Measurements from ENCODE around the gene TJP1. TPM values are rescaled to one million over a fixed set of nuclear protein-coding genes. Genes with fewer than 3 reads are reported as not detected.
"Not testable (repeated sequence)": the region's sequence is repeated elsewhere in the genome, so short reads cannot be mapped to it uniquely, and the experiment has no call there.

The TJP1 gene
- total RNA-seq, 4 donors from 2014 or later = 100 to 115 (median 103) TPM

DNA sequence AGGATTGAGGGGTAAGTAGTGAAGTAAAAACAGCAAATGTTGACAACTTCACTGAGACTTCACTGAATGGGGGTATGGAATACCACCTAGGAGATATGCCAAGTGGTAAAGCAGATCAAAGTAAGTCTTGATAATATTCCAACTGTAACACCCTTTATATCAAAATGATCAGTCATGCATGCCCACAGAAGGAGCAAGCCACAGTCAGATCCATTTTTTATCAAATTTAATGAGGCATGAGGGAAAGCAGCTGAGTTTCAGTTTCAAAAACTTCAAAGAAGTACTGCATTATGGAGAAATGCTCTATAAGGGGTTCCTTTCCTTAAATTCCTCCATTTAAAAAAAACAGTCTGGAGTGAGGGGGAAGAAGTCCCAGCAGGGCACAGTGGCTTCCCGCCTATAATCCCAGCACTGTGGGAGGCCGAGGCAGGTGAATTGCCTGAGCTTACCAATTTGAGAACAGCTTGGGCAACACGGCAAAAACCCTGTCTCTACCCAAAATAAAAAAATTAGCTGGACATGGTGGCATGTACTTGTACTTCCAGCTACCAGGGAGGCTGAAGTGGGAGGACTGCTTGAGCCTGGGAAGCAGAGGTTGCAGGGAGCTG is 56.9 kb downstream of the TJP1 start:
- Histone ChIP-seq H3K9me3 (no peaks in the 10 kb centered on the region), H3K4me1 (peaks cover 0 to 14% (median 0%) of the 10 kb centered on the region in 3 donors), H3K36me3 (peaks cover 3 to 74% of the 10 kb centered on the region in 2 donors), H3K27me3 (no peaks in the 10 kb centered on the region), H3K4me3 (no peak overlapping the region), H3K27ac (no peak overlapping the region)
- WGBS, 2 donors (ENCODE audit: low coverage in 1 of 2) = 83% methylated on average over 1 of the region's 3 CpGs; no CpG with 5 or more reads in 1 of the 2 donors
- ATAC-seq = no peak
- TF ChIP-seq POLR2A (IDR thresholded peaks at IDR 0.05) (no peak), POLR2AphosphoS5 (IDR thresholded peaks at IDR 0.05) (no peak), EP300 (IDR thresholded peaks at IDR 0.05) (no peak)
- TF ChIP-seq, protein P1, sequence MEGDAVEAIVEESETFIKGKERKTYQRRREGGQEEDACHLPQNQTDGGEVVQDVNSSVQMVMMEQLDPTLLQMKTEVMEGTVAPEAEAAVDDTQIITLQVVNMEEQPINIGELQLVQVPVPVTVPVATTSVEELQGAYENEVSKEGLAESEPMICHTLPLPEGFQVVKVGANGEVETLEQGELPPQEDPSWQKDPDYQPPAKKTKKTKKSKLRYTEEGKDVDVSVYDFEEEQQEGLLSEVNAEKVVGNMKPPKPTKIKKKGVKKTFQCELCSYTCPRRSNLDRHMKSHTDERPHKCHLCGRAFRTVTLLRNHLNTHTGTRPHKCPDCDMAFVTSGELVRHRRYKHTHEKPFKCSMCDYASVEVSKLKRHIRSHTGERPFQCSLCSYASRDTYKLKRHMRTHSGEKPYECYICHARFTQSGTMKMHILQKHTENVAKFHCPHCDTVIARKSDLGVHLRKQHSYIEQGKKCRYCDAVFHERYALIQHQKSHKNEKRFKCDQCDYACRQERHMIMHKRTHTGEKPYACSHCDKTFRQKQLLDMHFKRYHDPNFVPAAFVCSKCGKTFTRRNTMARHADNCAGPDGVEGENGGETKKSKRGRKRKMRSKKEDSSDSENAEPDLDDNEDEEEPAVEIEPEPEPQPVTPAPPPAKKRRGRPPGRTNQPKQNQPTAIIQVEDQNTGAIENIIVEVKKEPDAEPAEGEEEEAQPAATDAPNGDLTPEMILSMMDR (IDR thresholded peaks at IDR 0.05) = no peak

DNA sequence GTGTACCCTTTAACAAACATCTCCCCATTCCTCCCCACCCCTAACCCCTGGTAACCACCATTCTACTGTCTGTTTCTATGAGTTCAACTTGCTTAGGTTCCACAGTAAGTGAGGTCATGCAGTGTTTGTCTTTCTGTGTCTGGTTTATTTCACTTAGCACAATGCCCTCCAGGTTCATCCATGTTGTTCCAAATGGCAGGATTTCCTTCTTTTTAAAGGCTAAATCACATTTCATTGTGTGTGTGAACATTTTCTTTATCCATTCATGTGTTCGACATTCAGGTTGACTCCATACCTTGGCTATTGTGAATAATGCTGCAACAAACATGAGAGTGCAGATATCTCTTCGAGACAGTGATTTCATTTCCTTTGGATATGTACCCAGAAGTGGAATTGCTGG is 62.7 kb downstream of the TJP1 start:
- Histone ChIP-seq H3K27ac (no peak overlapping the region), H3K4me1 (peaks cover 0 to 42% (median 5%) of the 10 kb centered on the region in 3 donors), H3K4me3 (no peak overlapping the region), H3K9me3 (no peaks in the 10 kb centered on the region), H3K36me3 (peaks cover 3 to 56% of the 10 kb centered on the region in 2 donors), H3K27me3 (no peaks in the 10 kb centered on the region)
- WGBS, 2 donors (ENCODE audit: low coverage in 1 of 2) = 62 to 89% methylated on average over 2 of the region's 2 CpGs
- no peak for ATAC-seq
- TF ChIP-seq EP300 (IDR thresholded peaks at IDR 0.05) = no peak
- no peak for TF ChIP-seq POLR2AphosphoS5 (IDR thresholded peaks at IDR 0.05)
- no peak for TF ChIP-seq POLR2A (IDR thresholded peaks at IDR 0.05)
- TF ChIP-seq, protein P1 (IDR thresholded peaks at IDR 0.05) = no peak

DNA sequence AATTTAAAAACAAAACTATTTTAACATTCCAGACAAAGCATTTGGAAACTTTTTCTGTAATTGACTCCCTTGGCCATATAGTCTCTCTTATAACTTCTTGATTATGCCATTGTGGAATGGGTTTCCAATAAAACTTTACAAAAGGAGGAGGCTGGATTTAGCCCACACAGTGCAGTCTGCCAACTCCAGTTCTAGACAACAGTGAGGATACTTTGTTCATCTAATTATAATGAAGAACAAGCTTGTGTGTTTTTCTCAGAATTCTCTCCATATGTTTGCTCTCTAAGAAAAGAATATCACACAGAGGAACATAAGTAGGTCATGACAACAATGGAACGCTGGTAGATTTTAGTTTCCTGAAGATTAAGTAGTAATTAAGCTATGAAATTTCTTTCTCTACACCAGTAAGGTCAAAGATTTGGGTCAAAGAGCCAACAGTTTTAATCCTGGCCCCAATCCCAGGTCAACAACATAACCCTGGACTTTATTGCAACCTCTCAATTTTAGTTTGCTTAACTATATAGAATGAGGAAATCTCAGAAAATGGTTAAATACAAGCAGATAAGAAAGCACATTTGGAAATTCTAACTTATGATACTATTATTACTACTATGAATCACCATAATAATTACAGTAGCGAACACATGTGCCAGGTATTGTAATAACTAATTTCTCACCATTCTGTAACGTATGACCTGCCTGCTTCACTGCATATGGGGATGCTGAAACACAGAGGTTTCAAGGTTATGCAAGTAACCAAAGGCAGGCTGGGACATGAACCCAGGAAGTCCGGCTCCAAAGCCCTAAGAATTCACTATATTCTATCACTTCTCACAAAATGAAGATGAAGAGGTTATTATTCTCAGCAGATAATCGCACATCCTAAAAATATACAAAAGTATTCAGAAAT is 65.7 kb downstream of the TJP1 start:
- ATAC-seq = peak; percentile 36
- peaks cover 0 to 42% (median 5%) of the 10 kb centered on the region in 3 donors for H3K4me1 ChIP-seq
- no peak overlapping the region for H3K4me3 ChIP-seq
- 30 to 32% methylated on average over 5 of the region's 5 CpGs for WGBS, 2 donors (ENCODE audit: low coverage in 1 of 2)
- H3K27ac ChIP-seq = no peak overlapping the region
- peaks cover 3 to 35% of the 10 kb centered on the region in 2 donors for H3K36me3 ChIP-seq
- no peaks in the 10 kb centered on the region for H3K27me3 ChIP-seq
- TF ChIP-seq POLR2A (IDR thresholded peaks at IDR 0.05) (no peak), EP300 (IDR thresholded peaks at IDR 0.05) (no peak), POLR2AphosphoS5 (IDR thresholded peaks at IDR 0.05) (no peak)
- TF ChIP-seq, protein P1 (IDR thresholded peaks at IDR 0.05) = no peak
- no peaks in the 10 kb centered on the region for H3K9me3 ChIP-seq

DNA sequence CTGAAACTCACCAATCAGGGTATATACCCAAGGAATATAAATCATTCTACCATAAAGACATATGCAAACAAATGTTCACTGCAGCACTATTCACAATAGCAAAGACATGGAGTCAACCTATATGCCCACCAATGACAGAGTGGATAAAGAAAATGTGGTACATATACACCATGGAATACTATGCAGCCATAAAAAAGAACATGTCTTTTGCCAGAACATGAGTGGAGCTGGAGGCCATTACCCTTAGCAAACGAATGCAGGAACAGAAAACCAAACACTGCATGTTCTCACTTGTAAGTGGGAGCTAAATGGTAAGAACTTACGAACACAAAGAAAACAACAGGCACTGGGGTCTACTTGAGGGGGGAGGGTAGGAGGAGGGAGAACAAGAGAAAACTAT is 68.3 kb downstream of the TJP1 start:
- Histone ChIP-seq H3K4me1 (peaks cover 0 to 35% (median 5%) of the 10 kb centered on the region in 3 donors), H3K36me3 (peaks cover 0 to 18% of the 10 kb centered on the region in 2 donors)
- H3K27me3 ChIP-seq, ATAC-seq, H3K9me3 ChIP-seq, H3K27ac ChIP-seq, H3K4me3 ChIP-seq: not testable (repeated sequence)
- WGBS, 2 donors (ENCODE audit: low coverage in 1 of 2) = 87 to 100% methylated on average over 1 to 2 of the region's 2 CpGs

DNA sequence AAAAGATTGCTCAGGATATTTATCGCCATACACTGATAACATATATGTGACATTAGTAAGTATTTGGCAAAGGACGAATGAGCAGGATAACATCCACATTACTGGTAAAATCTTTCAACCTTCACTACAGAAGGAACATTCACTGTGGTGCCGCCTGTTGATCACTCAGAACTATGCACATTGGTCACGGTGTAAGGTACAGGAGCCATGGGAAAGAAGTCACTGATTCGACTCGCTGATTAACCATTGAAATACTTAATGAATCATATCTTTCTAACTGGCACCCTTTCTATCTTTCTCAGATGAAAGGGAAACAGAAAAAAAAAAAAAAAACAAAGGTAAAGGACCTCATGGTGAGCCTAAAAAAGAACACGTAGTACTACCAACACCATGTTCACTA is 68.8 kb downstream of the TJP1 start:
- H3K27ac ChIP-seq = no peak overlapping the region
- H3K36me3 ChIP-seq = peaks cover 0 to 16% of the 10 kb centered on the region in 2 donors
- TF ChIP-seq EP300 (IDR thresholded peaks at IDR 0.05) (no peak), POLR2AphosphoS5 (IDR thresholded peaks at IDR 0.05) (no peak), POLR2A (IDR thresholded peaks at IDR 0.05) (no peak)
- TF ChIP-seq, protein P1 (IDR thresholded peaks at IDR 0.05) = no peak
- no peaks in the 10 kb centered on the region for H3K9me3 ChIP-seq
- H3K4me3 ChIP-seq = no peak overlapping the region
- no peaks in the 10 kb centered on the region for H3K27me3 ChIP-seq
- peaks cover 0 to 30% (median 5%) of the 10 kb centered on the region in 3 donors for H3K4me1 ChIP-seq
- WGBS, 2 donors (ENCODE audit: low coverage in 1 of 2) = 89 to 96% methylated on average over 3 to 7 of the region's 7 CpGs
- no peak for ATAC-seq

Data from gastroesophageal sphincter (tissue), 4 donors.